ENCODE results near the gene TENM4. TPM values are rescaled to one million over a fixed set of nuclear protein-coding genes. Genes with fewer than 3 reads are reported as not detected.
"Not testable (repeated sequence)": the region's sequence is repeated elsewhere in the genome, so short reads cannot be mapped to it uniquely, and the experiment has no call there.

Gene TENM4
- total RNA-seq, 1 donor from 2014 or later: 117 TPM

DNA sequence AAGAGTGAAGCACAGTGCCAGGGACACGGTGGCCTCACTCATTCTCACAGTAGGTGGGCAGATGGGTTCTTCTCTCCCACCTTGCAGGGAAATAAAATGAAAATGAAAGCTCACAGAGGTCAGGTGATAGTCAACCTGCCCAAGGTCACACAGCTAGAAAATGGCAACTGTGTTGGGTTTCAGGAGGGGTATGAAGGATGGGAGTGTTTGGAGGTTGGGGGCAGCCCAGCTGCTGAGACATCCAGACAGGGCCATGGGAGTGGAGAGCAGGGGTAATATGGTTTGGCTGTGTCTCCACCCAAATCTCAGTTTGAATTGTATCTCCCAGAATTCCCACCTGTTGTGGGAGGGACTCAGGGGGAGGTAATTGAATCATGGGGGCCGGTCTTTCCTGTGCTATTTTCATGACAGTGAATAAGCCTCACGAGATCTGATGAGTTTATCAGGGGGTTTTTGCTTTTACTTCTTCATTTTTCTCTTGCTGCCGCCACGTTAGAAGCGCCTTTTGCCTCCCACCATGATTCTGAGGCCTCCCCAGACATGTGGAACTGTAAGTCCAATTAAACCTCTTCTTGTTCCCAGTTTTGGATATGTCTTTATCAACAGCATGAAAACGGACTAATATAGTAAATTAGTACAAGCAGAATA, 247.0 kb downstream of the TENM4 start:
- H3K9me3 Mint-ChIP-seq (ENCODE audit: low read depth): peaks cover 5% of the 10 kb centered on the region
- H3K27ac Mint-ChIP-seq: no peak overlapping the region
- H3K4me3 Mint-ChIP-seq (ENCODE audit: low read depth): no peak overlapping the region
- H3K36me3 Mint-ChIP-seq (ENCODE audit: insufficient read depth): peaks cover 19% of the 10 kb centered on the region
- no peaks in the 10 kb centered on the region for H3K4me1 Mint-ChIP-seq (ENCODE audit: low read depth)
- no peak for DNase-seq (ENCODE audit: low spot score, unreplicated experiment)
- no peaks in the 10 kb centered on the region for H3K27me3 Mint-ChIP-seq
- TF ChIP-seq, protein P1, sequence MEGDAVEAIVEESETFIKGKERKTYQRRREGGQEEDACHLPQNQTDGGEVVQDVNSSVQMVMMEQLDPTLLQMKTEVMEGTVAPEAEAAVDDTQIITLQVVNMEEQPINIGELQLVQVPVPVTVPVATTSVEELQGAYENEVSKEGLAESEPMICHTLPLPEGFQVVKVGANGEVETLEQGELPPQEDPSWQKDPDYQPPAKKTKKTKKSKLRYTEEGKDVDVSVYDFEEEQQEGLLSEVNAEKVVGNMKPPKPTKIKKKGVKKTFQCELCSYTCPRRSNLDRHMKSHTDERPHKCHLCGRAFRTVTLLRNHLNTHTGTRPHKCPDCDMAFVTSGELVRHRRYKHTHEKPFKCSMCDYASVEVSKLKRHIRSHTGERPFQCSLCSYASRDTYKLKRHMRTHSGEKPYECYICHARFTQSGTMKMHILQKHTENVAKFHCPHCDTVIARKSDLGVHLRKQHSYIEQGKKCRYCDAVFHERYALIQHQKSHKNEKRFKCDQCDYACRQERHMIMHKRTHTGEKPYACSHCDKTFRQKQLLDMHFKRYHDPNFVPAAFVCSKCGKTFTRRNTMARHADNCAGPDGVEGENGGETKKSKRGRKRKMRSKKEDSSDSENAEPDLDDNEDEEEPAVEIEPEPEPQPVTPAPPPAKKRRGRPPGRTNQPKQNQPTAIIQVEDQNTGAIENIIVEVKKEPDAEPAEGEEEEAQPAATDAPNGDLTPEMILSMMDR (IDR thresholded peaks at IDR 0.05; ENCODE audit: unreplicated experiment): no peak

DNA sequence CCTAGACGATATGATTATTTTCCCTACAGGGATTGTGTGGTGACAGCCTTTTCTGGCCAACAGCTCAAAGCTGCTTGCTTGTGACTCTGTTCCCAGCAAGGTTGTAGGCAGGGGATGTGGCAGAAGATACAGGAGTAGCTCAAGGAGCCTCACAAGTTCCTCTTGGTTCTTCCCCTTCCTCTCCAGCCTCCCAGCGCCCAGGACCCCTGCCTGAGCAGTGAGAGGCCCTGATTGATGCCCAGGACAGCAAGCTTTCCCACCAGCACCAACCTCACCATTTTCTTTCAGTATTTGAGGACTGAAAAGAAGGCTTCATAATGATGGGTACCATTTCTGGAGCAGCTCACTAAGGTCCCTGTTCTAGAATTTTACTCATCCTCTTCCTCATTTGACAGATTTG, 248.0 kb downstream of the TENM4 start:
- Mint-ChIP-seq H3K4me1 (ENCODE audit: low read depth) (no peaks in the 10 kb centered on the region), H3K36me3 (ENCODE audit: insufficient read depth) (peaks cover 25% of the 10 kb centered on the region), H3K9me3 (ENCODE audit: low read depth) (peaks cover 9% of the 10 kb centered on the region), H3K4me3 (ENCODE audit: low read depth) (no peak overlapping the region), H3K27ac (no peak overlapping the region), H3K27me3 (no peaks in the 10 kb centered on the region)
- DNase-seq (ENCODE audit: low spot score, unreplicated experiment): no peak
- TF ChIP-seq, protein P1 (IDR thresholded peaks at IDR 0.05; ENCODE audit: unreplicated experiment): no peak

DNA sequence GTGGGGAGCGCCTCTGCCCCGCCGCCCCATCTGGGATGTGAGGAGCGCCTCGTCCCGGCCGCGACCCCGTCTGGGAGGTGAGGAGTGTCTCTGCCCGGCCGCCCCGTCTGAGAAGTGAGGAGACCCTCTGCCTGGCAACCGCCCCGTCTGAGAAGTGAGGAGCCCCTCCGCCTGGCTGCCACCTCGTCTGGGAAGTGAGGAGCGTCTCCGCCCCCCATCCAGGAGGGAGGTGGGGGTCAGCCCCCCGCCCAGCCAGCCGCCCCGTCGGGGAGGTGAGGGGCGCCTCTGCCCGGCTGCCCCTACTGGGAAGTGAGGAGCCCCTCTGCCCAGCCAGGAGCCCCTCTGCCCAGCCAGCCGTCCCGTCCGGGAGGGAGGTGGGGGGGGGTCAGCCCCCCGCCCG, 249.1 kb downstream of the TENM4 start:
- not testable (repeated sequence) for H3K4me3 Mint-ChIP-seq (ENCODE audit: low read depth); H3K27me3 Mint-ChIP-seq; DNase-seq (ENCODE audit: low spot score, unreplicated experiment); H3K27ac Mint-ChIP-seq; H3K4me1 Mint-ChIP-seq (ENCODE audit: low read depth); H3K9me3 Mint-ChIP-seq (ENCODE audit: low read depth)
- peaks cover 25% of the 10 kb centered on the region for H3K36me3 Mint-ChIP-seq (ENCODE audit: insufficient read depth)

DNA sequence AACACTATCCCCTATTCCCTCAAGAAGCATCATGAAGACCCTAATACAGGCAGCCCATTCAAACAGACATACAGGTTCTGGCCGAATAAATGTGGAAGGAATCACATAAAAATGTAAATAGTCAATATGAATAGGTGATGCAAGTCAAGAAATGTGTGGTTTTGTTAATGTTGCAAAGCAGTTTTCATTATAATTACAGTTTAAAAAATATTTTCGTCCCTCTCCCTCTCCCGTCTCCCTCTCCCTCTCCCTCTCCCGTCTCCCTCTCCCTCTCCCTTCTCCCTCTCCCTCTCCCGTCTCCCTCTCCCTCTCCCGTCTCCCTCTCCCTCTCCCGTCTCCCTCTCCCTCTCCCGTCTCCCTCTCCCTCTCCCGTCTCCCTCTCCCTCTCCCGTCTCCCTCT, 250.3 kb downstream of the TENM4 start:
- H3K4me3 Mint-ChIP-seq (ENCODE audit: low read depth); H3K27ac Mint-ChIP-seq; DNase-seq (ENCODE audit: low spot score, unreplicated experiment); H3K27me3 Mint-ChIP-seq; H3K9me3 Mint-ChIP-seq (ENCODE audit: low read depth); H3K4me1 Mint-ChIP-seq (ENCODE audit: low read depth): not testable (repeated sequence)
- H3K36me3 Mint-ChIP-seq (ENCODE audit: insufficient read depth): peaks cover 25% of the 10 kb centered on the region

DNA sequence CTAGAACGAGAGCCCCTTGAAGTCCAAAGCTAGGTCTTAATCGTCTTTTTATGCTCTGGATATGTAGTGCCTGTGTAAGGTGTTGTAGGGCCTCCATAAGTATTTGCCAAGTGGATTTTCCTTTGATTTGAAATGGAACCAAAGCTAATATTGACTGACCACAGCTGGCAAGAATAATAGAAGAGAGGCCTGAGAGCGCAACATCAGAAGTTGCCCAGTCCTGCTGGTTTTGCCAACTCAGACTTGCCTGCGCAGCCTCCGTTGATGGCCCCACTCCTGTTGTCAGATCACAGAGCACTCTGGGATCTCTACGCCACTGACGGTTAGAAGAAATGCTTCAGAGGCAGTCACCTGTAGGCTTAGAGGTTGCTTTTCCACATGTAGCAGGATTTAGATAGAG, 251.2 kb downstream of the TENM4 start:
- Mint-ChIP-seq H3K4me1 (ENCODE audit: low read depth) (no peaks in the 10 kb centered on the region), H3K4me3 (ENCODE audit: low read depth) (no peak overlapping the region)

DNA sequence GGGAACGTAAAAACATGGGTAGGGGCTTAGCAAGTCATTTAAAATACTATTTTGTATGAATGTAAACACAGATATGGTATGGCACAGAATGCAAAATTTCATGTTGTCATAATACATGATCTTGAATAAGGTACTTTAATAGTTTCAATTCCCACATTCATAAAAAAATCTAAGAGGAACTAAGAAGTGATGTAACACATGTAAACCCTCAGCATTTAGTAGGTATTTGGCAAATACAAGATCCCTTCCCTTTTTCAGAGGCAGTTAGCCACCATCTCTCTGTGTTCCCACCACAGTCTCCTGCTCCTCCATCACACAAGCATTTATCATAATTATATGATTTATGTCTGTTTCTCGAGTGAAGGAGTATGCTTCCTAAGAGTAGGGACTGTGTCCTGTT, 251.8 kb downstream of the TENM4 start:
- Mint-ChIP-seq H3K4me3 (ENCODE audit: low read depth) (no peak overlapping the region), H3K9me3 (ENCODE audit: low read depth) (peaks cover 9% of the 10 kb centered on the region), H3K4me1 (ENCODE audit: low read depth) (no peaks in the 10 kb centered on the region), H3K36me3 (ENCODE audit: insufficient read depth) (peaks cover 20% of the 10 kb centered on the region), H3K27ac (no peak overlapping the region), H3K27me3 (no peaks in the 10 kb centered on the region)
- TF ChIP-seq, protein P1 (IDR thresholded peaks at IDR 0.05; ENCODE audit: unreplicated experiment): no peak
- no peak for DNase-seq (ENCODE audit: low spot score, unreplicated experiment)

More for the DNA sequence above, 251.2 kb downstream of the TENM4 start:
- Mint-ChIP-seq H3K9me3 (ENCODE audit: low read depth) (peaks cover 9% of the 10 kb centered on the region), H3K36me3 (ENCODE audit: insufficient read depth) (peaks cover 25% of the 10 kb centered on the region), H3K27me3 (no peaks in the 10 kb centered on the region), H3K27ac (no peak overlapping the region)
- TF ChIP-seq, protein P1 (IDR thresholded peaks at IDR 0.05; ENCODE audit: unreplicated experiment): no peak
- DNase-seq (ENCODE audit: low spot score, unreplicated experiment): no peak

All from progenitor cell of endocrine pancreas (in vitro differentiated cells).